KMS-11 (cell line): ENCODE results near the gene MBNL1.

ENCODE experiments used
- H2AFZ ChIP-seq: fragments of 200-600 bp; sonication (generic); 2 replicates; pipeline ENCODE4 v1.6.1; 2016; ENCODE audit warnings: antibody characterized with exemption, mixed run types, low read depth
- H3K27ac ChIP-seq: fragments of 200-600 bp; sonication (generic); 2 replicates; pipeline ENCODE4 v1.6.1; 2016; ENCODE audit warnings: mild to moderate bottlenecking, mixed run types
- H3K27me3 ChIP-seq: fragments of 200-600 bp; sonication (generic); 2 replicates; pipeline ENCODE4 v1.6.1; 2017; ENCODE audit warnings: mild to moderate bottlenecking, low read depth, mixed run types, moderate library complexity; ENCODE audit not compliant: insufficient read depth
- H3K36me3 ChIP-seq: fragments of 200-600 bp; sonication (generic); 2 replicates; pipeline ENCODE4 v1.6.1; 2017; ENCODE audit warnings: mild to moderate bottlenecking, mixed run types; ENCODE audit not compliant: insufficient read depth
- H3K4me1 ChIP-seq: fragments of 200-600 bp; sonication (generic); 2 replicates; pipeline ENCODE4 v1.6.1; 2016; ENCODE audit warnings: mild to moderate bottlenecking, low read depth, mixed run types; ENCODE audit not compliant: poor library complexity, severe bottlenecking
- H3K4me2 ChIP-seq: fragments of 200-600 bp; sonication (generic); 2 replicates; pipeline ENCODE4 v1.7.0; 2016; ENCODE audit warnings: mild to moderate bottlenecking, mixed run types
- H3K4me3 ChIP-seq: fragments of 200-600 bp; sonication (generic); IDR thresholded peaks from 2 replicates; pipeline ENCODE4 v1.6.1; 2017; ENCODE audit warnings: low read depth, low read length, mixed read lengths; ENCODE audit not compliant: insufficient read depth
- H3K79me2 ChIP-seq: fragments of 200-600 bp; sonication (generic); 2 replicates; pipeline ENCODE4 v1.6.1; 2016; ENCODE audit warnings: low read depth, mixed run types; ENCODE audit not compliant: insufficient read depth
- H3K9ac ChIP-seq: fragments of 200-600 bp; sonication (generic); 2 replicates; pipeline ENCODE4 v1.6.1; 2016; ENCODE audit warnings: mild to moderate bottlenecking, mixed run types
- H4K20me1 ChIP-seq: fragments of 200-600 bp; sonication (generic); 2 replicates; pipeline ENCODE4 v1.6.1; 2016; ENCODE audit warnings: mild to moderate bottlenecking, mixed run types; ENCODE audit not compliant: insufficient read depth
- CTCF ChIP-seq: fragments of 200-600 bp; sonication (generic); conservative IDR thresholded peaks from 2 replicates; pipeline ENCODE4 v1.6.1; 2017; ENCODE audit warnings: low read depth, mild to moderate bottlenecking, antibody characterized with exemption, low read length, moderate library complexity, mixed read lengths

Gene MBNL1

GRCh38 chr3:152289708-152290107, 21.0 kb downstream of the MBNL1 start:
- peaks cover 88% of the 10 kb centered on the region for H4K20me1 ChIP-seq
- no peaks in the 10 kb centered on the region for H3K27me3 ChIP-seq
- H3K4me3 ChIP-seq = no peak overlapping the region
- peak overlapping the region; percentile 23 for H3K4me2 ChIP-seq
- peaks cover 8% of the 10 kb centered on the region; the same call in 1 of the 2 replicates for H3K36me3 ChIP-seq
- TF ChIP-seq CTCF = no peak
- no peak overlapping the region for H2AFZ ChIP-seq
- peaks cover 97% of the 10 kb centered on the region for H3K4me1 ChIP-seq
- no peak overlapping the region for H3K9ac ChIP-seq
- peaks cover 97% of the 10 kb centered on the region for H3K79me2 ChIP-seq
- H3K27ac ChIP-seq = peak overlapping the region; percentile 15; the same call in 1 of the 2 replicates

- peaks cover 97% of the 10 kb centered on the region for H3K79me2 ChIP-seq
- peak overlapping the region; percentile 23 for H3K4me2 ChIP-seq
- H3K9ac ChIP-seq = no peak overlapping the region
- H2AFZ ChIP-seq = no peak overlapping the region
- H3K4me1 ChIP-seq = peaks cover 97% of the 10 kb centered on the region
- no peak overlapping the region for H3K4me3 ChIP-seq
- no peaks in the 10 kb centered on the region for H3K27me3 ChIP-seq
- H3K36me3 ChIP-seq = peaks cover 8% of the 10 kb centered on the region; the same call in 1 of the 2 replicates
- H3K27ac ChIP-seq = peak overlapping the region; percentile 15; the same call in 1 of the 2 replicates
- peaks cover 88% of the 10 kb centered on the region for H4K20me1 ChIP-seq
- TF ChIP-seq CTCF = no peak
Observed at GRCh38 chr3:152290374-152290773, 21.6 kb downstream of the MBNL1 start.

GRCh38 chr3:152291238-152291637, 22.5 kb downstream of the MBNL1 start:
- Histone ChIP-seq H3K27ac (peak overlapping the region; percentile 34; the same call in 1 of the 2 replicates), H3K4me2 (peak overlapping the region; percentile 44), H4K20me1 (peaks cover 90% of the 10 kb centered on the region), H3K4me1 (peaks cover 99% of the 10 kb centered on the region), H3K4me3 (no peak overlapping the region), H3K27me3 (no peaks in the 10 kb centered on the region), H2AFZ (no peak overlapping the region), H3K36me3 (peaks cover 8% of the 10 kb centered on the region; the same call in 1 of the 2 replicates), H3K9ac (no peak overlapping the region), H3K79me2 (peaks cover 99% of the 10 kb centered on the region)
- no peak for TF ChIP-seq CTCF

DNA sequence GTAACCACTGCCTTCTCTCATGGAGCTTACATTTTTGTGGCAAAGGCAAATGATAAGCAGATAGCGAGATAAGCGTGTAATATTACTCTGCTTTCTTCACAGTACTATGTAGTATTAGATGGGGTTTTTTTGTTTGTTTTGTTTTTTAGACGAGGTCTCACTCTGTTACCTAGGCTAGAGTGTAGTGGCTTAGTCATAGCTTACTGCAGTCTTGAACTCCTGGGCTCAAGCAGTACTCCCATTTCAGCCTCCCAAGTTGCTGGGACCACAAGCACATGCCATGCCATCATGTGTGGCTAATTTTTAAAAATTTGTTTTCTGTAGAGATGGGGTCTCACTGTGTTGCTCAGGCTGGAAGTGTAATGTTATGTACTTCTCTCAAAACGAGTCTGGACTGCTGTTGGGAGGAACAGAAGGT, 22.9 kb downstream of the MBNL1 start:
- H3K27ac ChIP-seq = peak overlapping the region; percentile 34; the same call in 1 of the 2 replicates
- H3K4me2 ChIP-seq = peak overlapping the region; percentile 44

More for the DNA sequence above, 22.9 kb downstream of the MBNL1 start:
- H3K27me3 ChIP-seq = no peaks in the 10 kb centered on the region
- H3K4me3 ChIP-seq = no peak overlapping the region
- TF ChIP-seq CTCF = no peak
- H3K36me3 ChIP-seq = peaks cover 8% of the 10 kb centered on the region; the same call in 1 of the 2 replicates
- peaks cover 100% of the 10 kb centered on the region for H3K4me1 ChIP-seq
- peak overlapping the region; percentile 1; the same call in 1 of the 2 replicates for H3K9ac ChIP-seq
- peaks cover 100% of the 10 kb centered on the region for H3K79me2 ChIP-seq
- H4K20me1 ChIP-seq = peaks cover 91% of the 10 kb centered on the region
- H2AFZ ChIP-seq = no peak overlapping the region
